IMR-90 (cell line): ENCODE results near the gene ANKRD13B. TPM values are rescaled to one million over a fixed set of nuclear protein-coding genes. Genes with fewer than 3 reads are reported as not detected.
A peak's percentile ranks its signal among the peaks of the same experiment; 100 is the strongest.

ENCODE experiments used
- ATAC-seq: fragments of 200-7000 bp; cut with Tn5 transposase; 2 replicates; pipeline ENCODE4 v1.9.1; 2020; ENCODE audit warnings: low read depth, mild to moderate bottlenecking, moderate library complexity
- BruUV-seq: library from RNA; stranded (reverse); fragments of 400-500 nt; replicated peaks from 2 replicates; lab custom pipeline; 2021; lab: Mats Ljungman, UMichigan
- CTCF ChIA-PET: fragments of 300-600 bp; formaldehyde crosslinking; extraction: SDS; loops from one replicate; lab custom pipeline; 2021; ENCODE audit warnings: antibody characterized with exemption; lab: Yijun Ruan, JAX
- POLR2A ChIA-PET: fragments of 300-600 bp; sonication (Branson Sonifier 250); formaldehyde crosslinking; loops from one replicate; lab custom pipeline; 2022; ENCODE audit warnings: antibody characterized with exemption; ENCODE audit not compliant: unreplicated experiment; lab: Charles Lee
- DNase-seq: peaks from one replicate; pipeline ENCODE4 v3.0.0; 2013
- H2AFZ ChIP-seq: replicated peaks from 2 replicates; pipeline ENCODE3; 2013; ENCODE audit warnings: low read length, mild to moderate bottlenecking; ENCODE audit not compliant: poor library complexity
- H2AK5ac ChIP-seq: 2 replicates; pipeline ENCODE4 v1.6.1; 2013; ENCODE audit warnings: low read depth, low read length, inconsistent platforms
- H2AK9ac ChIP-seq: replicated peaks from 2 replicates; pipeline ENCODE3; 2013; ENCODE audit warnings: mild to moderate bottlenecking, low read depth, low read length, moderate library complexity; ENCODE audit not compliant: poor library complexity
- H2BK120ac ChIP-seq: 2 replicates; pipeline ENCODE4 v1.6.1; 2013; ENCODE audit warnings: low read depth, low read length, inconsistent platforms
- H2BK15ac ChIP-seq: 3 replicates; pipeline ENCODE4 v1.6.1; 2013; ENCODE audit warnings: low read depth, low read length, inconsistent platforms
- H2BK20ac ChIP-seq: 2 replicates; pipeline ENCODE4 v1.6.1; 2013; ENCODE audit warnings: low read depth, mild to moderate bottlenecking, inconsistent platforms, low read length, moderate library complexity
- H2BK5ac ChIP-seq: 2 replicates; pipeline ENCODE4 v1.6.1; 2013; ENCODE audit warnings: mild to moderate bottlenecking, low read depth, low read length, inconsistent platforms; ENCODE audit not compliant: poor library complexity, severe bottlenecking
- H3K14ac ChIP-seq: replicated peaks from 2 replicates; pipeline ENCODE4 v1.6.1; 2013; ENCODE audit warnings: low read depth, low read length, inconsistent platforms
- H3K18ac ChIP-seq: 2 replicates; pipeline ENCODE4 v1.6.1; 2013; ENCODE audit warnings: low read depth, low read length, control low read depth
- H3K23ac ChIP-seq: 2 replicates; pipeline ENCODE4 v1.6.1; 2013; ENCODE audit warnings: low read depth, low read length, inconsistent platforms
- H3K27ac ChIP-seq: 2 replicates; pipeline ENCODE4 v1.5.1; 2013; ENCODE audit warnings: mild to moderate bottlenecking, control low read depth, low read length; ENCODE audit not compliant: insufficient read depth
- H3K27me3 ChIP-seq: 2 replicates; pipeline ENCODE4 v1.6.1; 2013; ENCODE audit warnings: low read length; ENCODE audit not compliant: control insufficient read depth, insufficient read depth
- H3K36me3 ChIP-seq: 2 replicates; pipeline ENCODE4 v1.6.1; 2013; ENCODE audit warnings: low read length, mixed read lengths; ENCODE audit not compliant: control insufficient read depth, insufficient read depth
- H3K4ac ChIP-seq: 2 replicates; pipeline ENCODE4 v1.6.1; 2013; ENCODE audit warnings: low read depth, low read length, inconsistent platforms
- H3K4me1 ChIP-seq: 2 replicates; pipeline ENCODE4 v1.6.1; 2013; ENCODE audit warnings: low read length, mixed read lengths; ENCODE audit not compliant: control insufficient read depth, insufficient read depth
- H3K4me2 ChIP-seq: 2 replicates; pipeline ENCODE4 v1.6.1; 2013; ENCODE audit warnings: low read depth, mild to moderate bottlenecking, control low read depth, low read length, moderate library complexity
- H3K4me3 ChIP-seq: 2 replicates; pipeline ENCODE4 v1.5.1; 2013; ENCODE audit warnings: low read depth, mild to moderate bottlenecking, control low read depth, low read length, moderate library complexity; ENCODE audit not compliant: insufficient read depth
- H3K56ac ChIP-seq: 2 replicates; pipeline ENCODE4 v1.6.1; 2013; ENCODE audit warnings: low read length, inconsistent platforms; ENCODE audit not compliant: insufficient read depth; ENCODE audit errors: extremely low read depth
- H3K79me1 ChIP-seq, 2 experiments: 2 replicates each; pipeline ENCODE4 v1.6.1; 2013; ENCODE audit warnings: low read length in 2 of 2, inconsistent platforms in 1 of 2, low read depth in 1 of 2
- H3K9ac ChIP-seq: 2 replicates; pipeline ENCODE4 v1.6.1; 2013; ENCODE audit warnings: low read depth, low read length, control low read depth
- H3K9me1 ChIP-seq: 2 replicates; pipeline ENCODE4 v1.6.1; 2013; ENCODE audit warnings: low read length, inconsistent platforms; ENCODE audit not compliant: insufficient read depth
- H3K9me3 ChIP-seq: 2 replicates; pipeline ENCODE4 v1.6.1; 2013; ENCODE audit warnings: low read length; ENCODE audit not compliant: control insufficient read depth, insufficient read depth
- H4K20me1 ChIP-seq: 2 replicates; pipeline ENCODE4 v1.6.1; 2013; ENCODE audit warnings: low read length, inconsistent platforms; ENCODE audit not compliant: insufficient read depth
- H4K5ac ChIP-seq: 2 replicates; pipeline ENCODE4 v1.6.1; 2013; ENCODE audit warnings: mild to moderate bottlenecking, low read depth, low read length, control low read depth
- H4K8ac ChIP-seq, 2 experiments: 2 replicates each; pipeline ENCODE4 v1.6.1; 2013; ENCODE audit warnings: low read depth in 2 of 2, low read length in 2 of 2, control low read depth in 1 of 2, inconsistent platforms in 1 of 2
- H4K91ac ChIP-seq: 2 replicates; pipeline ENCODE4 v1.6.1; 2013; ENCODE audit warnings: low read depth, low read length, inconsistent platforms; ENCODE audit not compliant: insufficient read depth
- BHLHE40 ChIP-seq: fragments of 150-350 bp; IDR thresholded peaks from 2 replicates; pipeline ENCODE4 v1.6.1; 2016; ENCODE audit warnings: mild to moderate bottlenecking, low read depth, low read length
- CEBPB ChIP-seq: IDR thresholded peaks from 2 replicates; pipeline ENCODE4 v1.6.1; 2012; ENCODE audit warnings: low read depth, low read length, improper control_type of control experiment
- CHD1 ChIP-seq: IDR thresholded peaks from 2 replicates; pipeline ENCODE4 v1.6.1; 2012; ENCODE audit warnings: low read depth, low read length, improper control_type of control experiment
- FOS ChIP-seq: fragments of 150-350 bp; IDR thresholded peaks from 2 replicates; pipeline ENCODE4 v1.6.1; 2016; ENCODE audit warnings: low read depth, low read length
- MAZ ChIP-seq: IDR thresholded peaks from 2 replicates; pipeline ENCODE4 v1.6.1; 2012; ENCODE audit warnings: low read depth, mild to moderate bottlenecking, low read length, improper control_type of control experiment, moderate library complexity, borderline replicate concordance
- MXI1 ChIP-seq: IDR thresholded peaks from 2 replicates; pipeline ENCODE4 v1.6.1; 2012; ENCODE audit warnings: low read depth, mild to moderate bottlenecking, low read length, moderate library complexity, borderline replicate concordance
- NFE2L2 ChIP-seq: fragments of 150-350 bp; IDR thresholded peaks from 2 replicates; pipeline ENCODE4 v1.6.1; 2016; ENCODE audit warnings: low read depth, mild to moderate bottlenecking, low read length
- POLR2A ChIP-seq: IDR thresholded peaks from 2 replicates; pipeline ENCODE4 v1.6.1; 2012; ENCODE audit warnings: mild to moderate bottlenecking, low read depth, low read length
- RCOR1 ChIP-seq: IDR thresholded peaks from 2 replicates; pipeline ENCODE4 v1.6.1; 2012; ENCODE audit warnings: mild to moderate bottlenecking, low read length, improper control_type of control experiment; ENCODE audit not compliant: insufficient replicate concordance
- RFX5 ChIP-seq: IDR thresholded peaks from 2 replicates; pipeline ENCODE4 v1.8.0; 2012; ENCODE audit warnings: low read depth, mild to moderate bottlenecking, low read length, moderate library complexity
- SMC3 ChIP-seq: fragments of 150-350 bp; IDR thresholded peaks from 2 replicates; pipeline ENCODE4 v1.6.1; 2016; ENCODE audit warnings: low read depth, mild to moderate bottlenecking, antibody characterized with exemption, low read length, moderate library complexity
- WGBS, 2 experiments: methylation state at CpG; one replicate each; pipeline versions ENCODE4 v1.1.5 to v1.1.7; 2013; ENCODE audit warnings: missing lambda C conversion rate in 2 of 2; ENCODE audit not compliant: insufficient read length in 1 of 2; ENCODE audit errors: extremely low coverage in 2 of 2; 5-methylcytosine and 5-hydroxymethylcytosine counted together
- dilution Hi-C: fragments of 300-500 bp; cut with HindIII; formaldehyde crosslinking; loops from one replicate; pipeline ENCODE4 v1.14.3; 2018; ENCODE audit warnings: low sequenced_read_pairs; ENCODE audit not compliant: unreplicated experiment
- in situ Hi-C: fragments of 300-500 bp; cut with MboI; formaldehyde crosslinking; loops from 3 replicates; pipeline ENCODE4 v1.14.3; 2019; ENCODE audit warnings: low sequenced_read_pairs, inconsistent platforms, mixed read lengths
- intact Hi-C: fragments of 100-400 bp; cut with micrococcal nuclease; formaldehyde crosslinking; loops from 2 replicates; pipeline ENCODE4 v1.10.0; 2022
- polyA plus RNA-seq, 3 experiments: library from polyadenylated mRNA; depleted of rRNA; stranded (reverse); fragments of >200 nt; gene quantifications; 2 replicates each; pipeline ENCODE4 v1.2.3, GENCODE V29; 2012; ENCODE audit warnings: low replicate concordance in 1 of 3
- total RNA-seq: library from RNA; depleted of rRNA; stranded (reverse); fragments of >200 nt; gene quantifications from 2 replicates; pipeline ENCODE4 v1.2.3, GENCODE V29; 2012
- TF ChIP-seq, protein P1 (sequence below): fragments of 150-350 bp; IDR thresholded peaks from 2 replicates; pipeline ENCODE4 v1.6.1; 2017; ENCODE audit warnings: mild to moderate bottlenecking, antibody characterized with exemption, low read length, low read depth
- TF ChIP-seq, protein P2 (sequence below): conservative IDR thresholded peaks from 2 replicates; pipeline ENCODE4 v1.5.1; 2012; ENCODE audit warnings: mild to moderate bottlenecking, low read depth, low read length, improper control_type of control experiment

ANKRD13B gene
- total and polyA plus RNA-seq, 2 of the 4 experiments (the other 2 are of a cell fraction): 0.90 to 4.0 TPM

DNA sequence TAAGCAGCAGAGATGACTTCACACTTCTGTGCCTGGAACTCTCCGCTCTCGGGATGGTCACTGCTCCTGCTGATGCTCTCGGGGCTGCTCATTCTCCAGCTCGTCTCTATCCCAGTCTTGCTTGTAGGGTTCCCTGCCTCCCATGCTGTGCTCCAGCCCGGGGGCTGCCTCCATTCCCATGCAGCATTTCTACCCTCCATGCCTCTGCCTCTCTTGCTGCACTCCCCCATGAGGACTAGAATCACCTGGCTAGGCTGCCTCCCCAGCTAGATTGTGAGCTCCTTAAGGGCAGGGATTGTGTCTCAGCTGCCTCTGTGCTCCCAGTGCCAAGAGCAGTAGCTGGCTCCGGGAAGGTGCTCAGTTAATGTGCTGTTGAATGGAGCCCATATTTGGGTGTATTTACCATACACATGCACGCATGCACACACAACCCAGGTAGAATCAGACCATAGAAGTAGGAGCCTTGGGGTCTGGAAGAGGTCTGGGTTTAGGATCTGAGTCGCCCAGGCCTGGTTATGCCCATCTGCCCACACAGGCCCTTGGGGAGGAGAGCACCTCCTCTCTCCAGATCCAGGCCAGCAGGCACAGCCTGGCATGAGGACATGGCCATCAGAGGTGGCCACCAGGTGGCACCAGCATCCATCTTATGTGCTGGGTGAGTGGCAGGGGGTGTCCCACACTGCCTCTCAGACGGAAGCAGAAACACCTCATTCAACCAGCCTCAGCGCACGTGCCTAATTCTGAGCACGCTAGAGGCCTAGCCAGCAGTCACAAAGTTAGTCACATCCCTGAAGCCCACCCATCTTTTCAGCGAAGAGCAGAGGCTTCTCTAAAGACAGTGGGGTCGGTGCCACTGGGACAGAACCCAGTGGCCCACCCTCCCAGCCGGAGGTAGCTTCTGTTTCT lies 12.8 kb upstream of the ANKRD13B start:
- Histone ChIP-seq H3K36me3 (peaks cover 64% of the 10 kb centered on the region), H3K56ac (no peak overlapping the region), H3K4me2 (no peak overlapping the region), H3K9me3 (no peaks in the 10 kb centered on the region), H2BK120ac (no peak overlapping the region), H4K5ac (no peak overlapping the region), H2AK9ac (peak overlapping the region; percentile 90), H3K27ac (no peak overlapping the region), H2BK5ac (no peak overlapping the region), H3K4me1 (peaks cover 9% of the 10 kb centered on the region; the same call in 1 of the 2 replicates), H3K14ac (no peak overlapping the region), H2AFZ (peak overlapping the region; percentile 75), H2BK15ac (no peak overlapping the region), H4K8ac (no peak overlapping the region), H4K91ac (no peak overlapping the region), H3K4ac (no peak overlapping the region), H3K79me1 (peaks cover 18 to 60% of the 10 kb centered on the region in 2 experiments), H3K9ac (no peak overlapping the region), H3K9me1 (peaks cover 9% of the 10 kb centered on the region), H3K23ac (no peak overlapping the region), H3K27me3 (no peaks in the 10 kb centered on the region), H3K4me3 (no peak overlapping the region), H3K18ac (no peak overlapping the region), H4K20me1 (peaks cover 30% of the 10 kb centered on the region), H2AK5ac (0 out of 2 replicates have a peak overlapping the region, but pooled peaks have one; percentile 47), H2BK20ac (no peak overlapping the region)
- ATAC-seq: peak; percentile 87
- peak; percentile 75 for DNase-seq
- ChIA-PET CTCF (interaction anchor here (1.1 kb wide), 1 partner anchor 12 kb away, joined by 3 read pairs; no protein-coding TSS in a partner anchor), POLR2A (no interaction called here)
- dilution Hi-C loops (no loop called here), intact Hi-C loops (loop anchor here (1.0 kb wide), 2 partner anchors 9 to 199 kb away; partner anchors contain the start of gene GIT1), in situ Hi-C loops (no loop called here)
- BruUV-seq: no TSS peak
- 100% methylated on average over 1 of the region's 15 CpGs; no CpG with 5 or more reads in 1 of the 2 experiments for WGBS, 2 experiments
- TF ChIP-seq BHLHE40 (peak; percentile 92), FOS (no peak), CEBPB (no peak), MAZ (no peak), SMC3 (peak; percentile 92), NFE2L2 (no peak), CHD1 (no peak), RCOR1 (no peak), MXI1 (peak; percentile 67), RFX5 (no peak), POLR2A (no peak)
- TF ChIP-seq, protein P1, sequence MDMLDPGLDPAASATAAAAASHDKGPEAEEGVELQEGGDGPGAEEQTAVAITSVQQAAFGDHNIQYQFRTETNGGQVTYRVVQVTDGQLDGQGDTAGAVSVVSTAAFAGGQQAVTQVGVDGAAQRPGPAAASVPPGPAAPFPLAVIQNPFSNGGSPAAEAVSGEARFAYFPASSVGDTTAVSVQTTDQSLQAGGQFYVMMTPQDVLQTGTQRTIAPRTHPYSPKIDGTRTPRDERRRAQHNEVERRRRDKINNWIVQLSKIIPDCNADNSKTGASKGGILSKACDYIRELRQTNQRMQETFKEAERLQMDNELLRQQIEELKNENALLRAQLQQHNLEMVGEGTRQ: peak; percentile 72
- TF ChIP-seq, protein P2, sequence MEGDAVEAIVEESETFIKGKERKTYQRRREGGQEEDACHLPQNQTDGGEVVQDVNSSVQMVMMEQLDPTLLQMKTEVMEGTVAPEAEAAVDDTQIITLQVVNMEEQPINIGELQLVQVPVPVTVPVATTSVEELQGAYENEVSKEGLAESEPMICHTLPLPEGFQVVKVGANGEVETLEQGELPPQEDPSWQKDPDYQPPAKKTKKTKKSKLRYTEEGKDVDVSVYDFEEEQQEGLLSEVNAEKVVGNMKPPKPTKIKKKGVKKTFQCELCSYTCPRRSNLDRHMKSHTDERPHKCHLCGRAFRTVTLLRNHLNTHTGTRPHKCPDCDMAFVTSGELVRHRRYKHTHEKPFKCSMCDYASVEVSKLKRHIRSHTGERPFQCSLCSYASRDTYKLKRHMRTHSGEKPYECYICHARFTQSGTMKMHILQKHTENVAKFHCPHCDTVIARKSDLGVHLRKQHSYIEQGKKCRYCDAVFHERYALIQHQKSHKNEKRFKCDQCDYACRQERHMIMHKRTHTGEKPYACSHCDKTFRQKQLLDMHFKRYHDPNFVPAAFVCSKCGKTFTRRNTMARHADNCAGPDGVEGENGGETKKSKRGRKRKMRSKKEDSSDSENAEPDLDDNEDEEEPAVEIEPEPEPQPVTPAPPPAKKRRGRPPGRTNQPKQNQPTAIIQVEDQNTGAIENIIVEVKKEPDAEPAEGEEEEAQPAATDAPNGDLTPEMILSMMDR: peak; percentile 91
